Measurements from ENCODE around the gene ATXN1. TPM values are rescaled to one million over a fixed set of nuclear protein-coding genes. Genes with fewer than 3 reads are reported as not detected.

ATXN1 gene
- total RNA-seq, 4 donors from 2014 or later = 48.7 to 166 (median 105) TPM

GRCh38 chr6:16608444-16608843 lies 152.8 kb downstream of the ATXN1 start:
- Histone ChIP-seq H3K36me3 (no peaks in the 10 kb centered on the region), H3K4me1 (peaks cover 0 to 8% (median 0%) of the 10 kb centered on the region in 4 donors), H3K4me3 (no peak overlapping the region), H3K27ac (no peak overlapping the region), H3K27me3 (no peaks in the 10 kb centered on the region), H3K9me3 (no peaks in the 10 kb centered on the region)
- TF ChIP-seq CTCF (IDR thresholded peaks at IDR 0.05) (no peak), POLR2A (IDR thresholded peaks at IDR 0.05) (no peak), POLR2AphosphoS5 (IDR thresholded peaks at IDR 0.05) (no peak)
- no peak for DNase-seq
- intact Hi-C loops (cut with DNase I; ENCODE audit: low total_unique reads) (no loop called here), in situ Hi-C loops (cut with MboI; ENCODE audit: low pct_ligation_motif_present in 1 of 4, low pct_unique_long_range_greater_than_20kb in 1 of 4, low sequenced_read_pairs in 3 of 4) (no loop called here)
- 46 to 61% methylated on average over 2 to 4 of the region's 4 CpGs for WGBS, 2 donors (ENCODE audit: low coverage in 1 of 2)

- Histone ChIP-seq H3K9me3 (no peaks in the 10 kb centered on the region), H3K27me3 (no peaks in the 10 kb centered on the region), H3K27ac (no peak overlapping the region), H3K4me3 (no peak overlapping the region), H3K36me3 (no peaks in the 10 kb centered on the region), H3K4me1 (no peaks in the 10 kb centered on the region)
- in situ Hi-C loops (cut with MboI; ENCODE audit: low pct_ligation_motif_present in 1 of 4, low pct_unique_long_range_greater_than_20kb in 1 of 4, low sequenced_read_pairs in 3 of 4) = no loop called here
- intact Hi-C loops (cut with DNase I; ENCODE audit: low total_unique reads) = no loop called here
- TF ChIP-seq EP300 (IDR thresholded peaks at IDR 0.05; ENCODE audit: low read depth) (no peak), CTCF (IDR thresholded peaks at IDR 0.05) (no peak), POLR2A (IDR thresholded peaks at IDR 0.05) (no peak), POLR2AphosphoS5 (IDR thresholded peaks at IDR 0.05) (no peak)
- no peak for DNase-seq
- 77 to 86% methylated on average over 3 of the region's 3 CpGs for WGBS, 2 donors (ENCODE audit: low coverage in 1 of 2)
Measured at GRCh38 chr6:16602035-16602434, 159.2 kb downstream of the ATXN1 start.

GRCh38 chr6:16600701-16601100 lies 160.6 kb downstream of the ATXN1 start:
- in situ Hi-C loops (cut with MboI; ENCODE audit: low pct_ligation_motif_present in 1 of 4, low pct_unique_long_range_greater_than_20kb in 1 of 4, low sequenced_read_pairs in 3 of 4) = no loop called here
- H3K9me3 ChIP-seq = no peaks in the 10 kb centered on the region
- H3K36me3 ChIP-seq = no peaks in the 10 kb centered on the region
- no peak overlapping the region for H3K27ac ChIP-seq
- WGBS, 2 donors (ENCODE audit: low coverage in 1 of 2) = 95% methylated on average over 4 of the region's 4 CpGs
- TF ChIP-seq CTCF (IDR thresholded peaks at IDR 0.05) = no peak
- TF ChIP-seq POLR2AphosphoS5 (IDR thresholded peaks at IDR 0.05) = no peak
- no peak for TF ChIP-seq EP300 (IDR thresholded peaks at IDR 0.05; ENCODE audit: low read depth)
- no peak for TF ChIP-seq POLR2A (IDR thresholded peaks at IDR 0.05)
- no peak overlapping the region for H3K4me3 ChIP-seq
- no peaks in the 10 kb centered on the region for H3K4me1 ChIP-seq
- intact Hi-C loops (cut with DNase I; ENCODE audit: low total_unique reads) = no loop called here
- H3K27me3 ChIP-seq = no peaks in the 10 kb centered on the region
- DNase-seq = no peak

DNA sequence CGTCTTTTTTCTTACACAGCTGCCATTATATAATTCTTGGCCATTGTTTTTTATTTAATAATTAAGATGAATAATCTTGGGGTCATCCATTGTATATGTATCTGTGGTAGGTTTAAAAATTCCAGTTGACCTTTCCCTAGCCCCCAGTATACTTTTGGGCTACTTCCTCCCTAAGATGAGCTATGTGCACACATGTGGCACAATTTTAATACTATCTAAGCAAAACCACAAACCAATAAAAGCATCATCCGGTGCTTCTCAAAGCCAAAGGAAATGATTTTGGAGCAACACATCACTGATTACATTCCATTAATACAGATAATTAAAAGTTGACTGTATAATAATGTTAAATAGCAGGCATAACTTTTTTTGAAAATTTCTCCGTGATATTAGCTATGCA lies 161.2 kb downstream of the ATXN1 start:
- 80 to 87% methylated on average over 3 of the region's 3 CpGs for WGBS, 2 donors (ENCODE audit: low coverage in 1 of 2)
- H3K27ac ChIP-seq = no peak overlapping the region
- TF ChIP-seq CTCF (IDR thresholded peaks at IDR 0.05) = no peak
- no peak for TF ChIP-seq EP300 (IDR thresholded peaks at IDR 0.05; ENCODE audit: low read depth)
- TF ChIP-seq POLR2A (IDR thresholded peaks at IDR 0.05) = no peak
- TF ChIP-seq POLR2AphosphoS5 (IDR thresholded peaks at IDR 0.05) = no peak
- in situ Hi-C loops (cut with MboI; ENCODE audit: low pct_ligation_motif_present in 1 of 4, low pct_unique_long_range_greater_than_20kb in 1 of 4, low sequenced_read_pairs in 3 of 4) (no loop called here), intact Hi-C loops (cut with DNase I; ENCODE audit: low total_unique reads) (no loop called here)
- H3K4me3 ChIP-seq = no peak overlapping the region
- no peaks in the 10 kb centered on the region for H3K27me3 ChIP-seq
- H3K4me1 ChIP-seq = no peaks in the 10 kb centered on the region
- H3K36me3 ChIP-seq = no peaks in the 10 kb centered on the region
- H3K9me3 ChIP-seq = no peaks in the 10 kb centered on the region
- no peak for DNase-seq

Measured in transverse colon (tissue), 4 donors.